Mesenchymal stem cell (in vitro differentiated cells and primary cell): ENCODE measurements around the gene SP2. TPM values are rescaled to one million over a fixed set of nuclear protein-coding genes. Genes with fewer than 3 reads are reported as not detected.
A peak's percentile ranks its signal among the peaks of the same experiment; 100 is the strongest.

Source experiments
- DNase-seq: peaks from one replicate; pipeline ENCODE4 v3.0.0-alpha.2; 2013
- H2AFZ ChIP-seq: one replicate; pipeline ENCODE4 v1.6.1; 2013; ENCODE audit warnings: low read depth, mild to moderate bottlenecking, control low read depth, inconsistent platforms, low read length, moderate library complexity
- H2AK5ac ChIP-seq: 2 replicates; pipeline ENCODE4 v1.6.1; 2013; ENCODE audit warnings: low read length, moderate library complexity, mild to moderate bottlenecking, inconsistent platforms; ENCODE audit not compliant: severe bottlenecking
- H2BK120ac ChIP-seq: one replicate; pipeline ENCODE4 v1.6.1; 2013; ENCODE audit warnings: low read depth, mild to moderate bottlenecking, inconsistent platforms, low read length, moderate library complexity
- H2BK12ac ChIP-seq, 2 experiments: one replicate each; pipeline ENCODE4 v1.6.1; 2013; ENCODE audit warnings: inconsistent platforms in 2 of 2, low read length in 2 of 2, mild to moderate bottlenecking in 2 of 2, moderate library complexity in 2 of 2, control low read depth in 1 of 2
- H2BK15ac ChIP-seq: one replicate; pipeline ENCODE4 v1.6.1; 2013; ENCODE audit warnings: mild to moderate bottlenecking, low read depth, inconsistent platforms; ENCODE audit not compliant: poor library complexity, severe bottlenecking
- H2BK5ac ChIP-seq: 2 replicates; pipeline ENCODE4 v1.6.1; 2013; ENCODE audit warnings: low read depth, mild to moderate bottlenecking, low read length, control low read depth, inconsistent platforms; ENCODE audit not compliant: poor library complexity, severe bottlenecking
- H3K14ac ChIP-seq, 2 experiments: one replicate each; pipeline ENCODE4 v1.6.1; 2013; ENCODE audit warnings: inconsistent platforms in 2 of 2, low read length in 2 of 2, control low read depth in 1 of 2, mild to moderate bottlenecking in 1 of 2, moderate library complexity in 1 of 2
- H3K18ac ChIP-seq, 2 experiments: one replicate each; pipeline ENCODE4 v1.6.1; 2013; ENCODE audit warnings: inconsistent platforms in 2 of 2, low read length in 2 of 2, control low read depth in 1 of 2, low read depth in 1 of 2, mild to moderate bottlenecking in 1 of 2
- H3K23ac ChIP-seq, 2 experiments: one replicate each; pipeline ENCODE4 v1.6.1; 2013; ENCODE audit warnings: inconsistent platforms in 2 of 2, low read length in 2 of 2, mild to moderate bottlenecking in 2 of 2, moderate library complexity in 2 of 2, control low read depth in 1 of 2
- H3K27ac ChIP-seq: 2 replicates; pipeline ENCODE4 v1.5.1; 2013; ENCODE audit warnings: mild to moderate bottlenecking, moderate library complexity, low read length, control low read depth, inconsistent platforms; ENCODE audit not compliant: poor library complexity, severe bottlenecking
- H3K27me3 ChIP-seq, 2 experiments: 2 replicates each; pipeline versions ENCODE4 v1.6.1 to v1.7.0; 2013; ENCODE audit warnings: low read length in 2 of 2, mild to moderate bottlenecking in 2 of 2, moderate library complexity in 2 of 2, control low read depth in 1 of 2, inconsistent platforms in 1 of 2; ENCODE audit not compliant: control insufficient read depth in 1 of 2, insufficient read depth in 1 of 2
- H3K36me3 ChIP-seq, 2 experiments: 2 replicates each; pipeline versions ENCODE4 v1.6.1 to v1.7.0; 2013; ENCODE audit warnings: low read length in 2 of 2, control low read depth in 1 of 2, inconsistent platforms in 1 of 2, low read depth in 1 of 2, mild to moderate bottlenecking in 1 of 2; ENCODE audit not compliant: insufficient read depth in 2 of 2, control insufficient read depth in 1 of 2
- H3K4ac ChIP-seq, 2 experiments: one replicate each; pipeline ENCODE4 v1.6.1; 2013; ENCODE audit warnings: inconsistent platforms in 2 of 2, low read length in 2 of 2, mild to moderate bottlenecking in 2 of 2, moderate library complexity in 2 of 2, control low read depth in 1 of 2, low read depth in 1 of 2
- H3K4me1 ChIP-seq: 2 replicates; pipeline ENCODE4 v1.6.1; 2013; ENCODE audit warnings: low read depth, low read length, control low read depth; ENCODE audit not compliant: control insufficient read depth, insufficient read depth
- H3K4me2 ChIP-seq: 2 replicates; pipeline ENCODE4 v1.6.1; 2013; ENCODE audit warnings: low read length, mild to moderate bottlenecking, inconsistent platforms; ENCODE audit not compliant: poor library complexity, severe bottlenecking
- H3K4me3 ChIP-seq, 2 experiments: 2 replicates each; pipeline versions ENCODE4 v1.5.1 to v1.7.0; 2013; ENCODE audit warnings: low read length in 2 of 2, mild to moderate bottlenecking in 2 of 2, control low read depth in 1 of 2, low read depth in 1 of 2; ENCODE audit not compliant: insufficient read depth in 1 of 2
- H3K79me1 ChIP-seq: replicated peaks from 2 replicates; pipeline ENCODE4 v1.6.1; 2013; ENCODE audit warnings: mild to moderate bottlenecking, control low read depth, low read length, inconsistent platforms; ENCODE audit not compliant: poor library complexity, severe bottlenecking
- H3K9ac ChIP-seq: 2 replicates; pipeline ENCODE4 v1.7.0; 2013; ENCODE audit warnings: mild to moderate bottlenecking, low read length, moderate library complexity
- H3K9me3 ChIP-seq: 2 replicates; pipeline ENCODE4 v1.7.0; 2013; ENCODE audit warnings: mild to moderate bottlenecking, low read length; ENCODE audit not compliant: control insufficient read depth
- H4K8ac ChIP-seq: one replicate; pipeline ENCODE4 v1.6.1; 2013; ENCODE audit warnings: inconsistent platforms, mild to moderate bottlenecking, low read length, moderate library complexity
- H4K91ac ChIP-seq: one replicate; pipeline ENCODE4 v1.6.1; 2013; ENCODE audit warnings: mild to moderate bottlenecking, low read length, inconsistent platforms
- WGBS: methylation state at CpG from one replicate; pipeline ENCODE4 v1.1.7; 2013; ENCODE audit warnings: mixed read lengths; 5-methylcytosine and 5-hydroxymethylcytosine counted together
- polyA plus RNA-seq, 2 experiments: library from polyadenylated mRNA; stranded (reverse); fragments of 200-250 nt; gene quantifications; one replicate each; pipeline ENCODE4 v1.2.3, GENCODE V29; 2013

The SP2 gene
- polyA plus RNA-seq (2013, experiment 1 of 2) = 25.4 TPM
- polyA plus RNA-seq (2013, experiment 2 of 2) = 26.2 TPM

GRCh38 chr17:47895856-47896671 lies at the start of gene SP2:
Gene SP2, plus strand, starts transcription at chr17:47896236. Its CDS starts 51 bp downstream, at chr17:47896287.
- Histone ChIP-seq H3K4me3 (peak within 1 kb of the TSS; percentile 96 to 99), H4K91ac (peak within 1 kb of the TSS; percentile 95), H2BK120ac (peak within 1 kb of the TSS; percentile 99), H2AK5ac (peak within 1 kb of the TSS; percentile 75), H4K8ac (peak within 1 kb of the TSS; percentile 98), H3K4ac (peak within 1 kb of the TSS; percentile 93 to 97), H3K79me1 (peaks cover 26% of the 10 kb centered on the region), H3K18ac (peak within 1 kb of the TSS; percentile 96 to 100), H2AFZ (peak within 1 kb of the TSS; percentile 97), H3K23ac (peak within 1 kb of the TSS in 1 of 2 experiments; percentile 57), H3K4me2 (peak within 1 kb of the TSS; percentile 89), H3K4me1 (no peaks in the 10 kb centered on the region), H3K36me3 (peaks cover 8 to 9% of the 10 kb centered on the region in 2 experiments), H3K27me3 (no peaks in the 10 kb centered on the region), H2BK5ac (peak within 1 kb of the TSS; percentile 97), H3K9ac (peak within 1 kb of the TSS; percentile 99), H3K27ac (peak within 1 kb of the TSS; percentile 84), H3K14ac (peak within 1 kb of the TSS in 1 of 2 experiments; percentile 100), H3K9me3 (no peaks in the 10 kb centered on the region), H2BK12ac (no peak within 1 kb of the TSS), H2BK15ac (peak within 1 kb of the TSS; percentile 99)
- peak; percentile 100 for DNase-seq
- WGBS = under 1% methylated on average over 58 of the region's 70 CpGs

- Histone ChIP-seq H2BK120ac (no peak overlapping the region), H3K27me3 (peaks cover 61 to 74% of the 10 kb centered on the region in 2 experiments)
Measured at GRCh38 chr17:47846716-47847340, 49.2 kb upstream of the SP2 start.

GRCh38 chr17:47847341-47848197 lies 48.5 kb upstream of the SP2 start:
- no peaks in the 10 kb centered on the region for H3K79me1 ChIP-seq
- no peaks in the 10 kb centered on the region for H3K36me3 ChIP-seq
- H2BK5ac ChIP-seq = no peak overlapping the region
- H3K14ac ChIP-seq = no peak overlapping the region
- H3K27ac ChIP-seq = no peak overlapping the region
- H2AFZ ChIP-seq = no peak overlapping the region
- H3K18ac ChIP-seq = no peak overlapping the region
- no peak overlapping the region for H3K4me3 ChIP-seq
- H3K4ac ChIP-seq = no peak overlapping the region
- H3K4me2 ChIP-seq = no peak overlapping the region
- H2BK12ac ChIP-seq = no peak overlapping the region
- H3K4me1 ChIP-seq = peaks cover 12% of the 10 kb centered on the region
- no peak for DNase-seq
- no peak overlapping the region for H3K23ac ChIP-seq
- 36% methylated on average over 71 of the region's 71 CpGs for WGBS
- H2AK5ac ChIP-seq = no peak overlapping the region
- H3K9ac ChIP-seq = no peak overlapping the region
- H4K91ac ChIP-seq = no peak overlapping the region
- H4K8ac ChIP-seq = no peak overlapping the region
- no peak overlapping the region for H2BK15ac ChIP-seq
- peaks cover 69 to 82% of the 10 kb centered on the region in 2 experiments for H3K27me3 ChIP-seq
- H2BK120ac ChIP-seq = no peak overlapping the region
- no peaks in the 10 kb centered on the region for H3K9me3 ChIP-seq

More at GRCh38 chr17:47846716-47847340, 49.2 kb upstream of the SP2 start:
- Histone ChIP-seq H2AK5ac (no peak overlapping the region), H3K18ac (no peak overlapping the region), H3K79me1 (no peaks in the 10 kb centered on the region), H3K36me3 (no peaks in the 10 kb centered on the region), H3K4me2 (no peak overlapping the region), H2BK15ac (no peak overlapping the region), H4K91ac (no peak overlapping the region), H3K9ac (no peak overlapping the region), H2BK12ac (no peak overlapping the region), H3K4ac (no peak overlapping the region), H3K4me3 (no peak overlapping the region), H2BK5ac (no peak overlapping the region), H3K23ac (no peak overlapping the region), H3K4me1 (peaks cover 12% of the 10 kb centered on the region), H3K9me3 (no peaks in the 10 kb centered on the region), H3K14ac (no peak overlapping the region), H3K27ac (no peak overlapping the region), H2AFZ (no peak overlapping the region), H4K8ac (no peak overlapping the region)
- WGBS = 24% methylated on average over 31 of the region's 31 CpGs
- DNase-seq = no peak
